ENCODE data around the gene TOM1L1. TPM values are rescaled to one million over a fixed set of nuclear protein-coding genes. Genes with fewer than 3 reads are reported as not detected.

TOM1L1 gene
- total and polyA plus RNA-seq, 9 donors: 5.8 to 33.0 (median 8.9) TPM

DNA sequence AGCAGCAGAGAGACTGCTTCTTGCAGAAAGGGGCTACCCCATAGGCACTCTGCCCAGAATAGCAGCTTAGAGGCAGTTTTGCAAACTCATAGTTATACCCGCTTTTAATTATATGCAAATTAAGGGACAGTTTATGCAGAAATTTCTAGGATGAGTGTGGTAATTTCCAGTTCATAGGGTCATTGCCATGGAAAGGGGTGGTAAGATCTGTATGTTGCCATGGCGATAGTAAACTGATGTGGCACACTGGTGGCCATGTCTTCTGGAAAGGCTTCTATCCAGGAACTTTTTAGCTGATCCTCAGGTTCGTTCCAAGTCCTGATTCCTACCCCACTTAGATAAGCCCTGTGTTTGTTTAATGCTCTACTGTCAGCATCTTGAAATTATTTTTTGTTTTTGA, 74.1 kb downstream of the TOM1L1 start:
- no peaks in the 10 kb centered on the region for H3K36me3 ChIP-seq
- H3K4me1 ChIP-seq (ENCODE audit: insufficient read depth): no peaks in the 10 kb centered on the region
- no peak for TF ChIP-seq EP300 (IDR thresholded peaks at IDR 0.05)
- TF ChIP-seq, protein P1, sequence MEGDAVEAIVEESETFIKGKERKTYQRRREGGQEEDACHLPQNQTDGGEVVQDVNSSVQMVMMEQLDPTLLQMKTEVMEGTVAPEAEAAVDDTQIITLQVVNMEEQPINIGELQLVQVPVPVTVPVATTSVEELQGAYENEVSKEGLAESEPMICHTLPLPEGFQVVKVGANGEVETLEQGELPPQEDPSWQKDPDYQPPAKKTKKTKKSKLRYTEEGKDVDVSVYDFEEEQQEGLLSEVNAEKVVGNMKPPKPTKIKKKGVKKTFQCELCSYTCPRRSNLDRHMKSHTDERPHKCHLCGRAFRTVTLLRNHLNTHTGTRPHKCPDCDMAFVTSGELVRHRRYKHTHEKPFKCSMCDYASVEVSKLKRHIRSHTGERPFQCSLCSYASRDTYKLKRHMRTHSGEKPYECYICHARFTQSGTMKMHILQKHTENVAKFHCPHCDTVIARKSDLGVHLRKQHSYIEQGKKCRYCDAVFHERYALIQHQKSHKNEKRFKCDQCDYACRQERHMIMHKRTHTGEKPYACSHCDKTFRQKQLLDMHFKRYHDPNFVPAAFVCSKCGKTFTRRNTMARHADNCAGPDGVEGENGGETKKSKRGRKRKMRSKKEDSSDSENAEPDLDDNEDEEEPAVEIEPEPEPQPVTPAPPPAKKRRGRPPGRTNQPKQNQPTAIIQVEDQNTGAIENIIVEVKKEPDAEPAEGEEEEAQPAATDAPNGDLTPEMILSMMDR (IDR thresholded peaks at IDR 0.05): no peak
- TF ChIP-seq POLR2A (IDR thresholded peaks at IDR 0.05): no peak
- no peaks in the 10 kb centered on the region for H3K9me3 ChIP-seq
- H3K27me3 ChIP-seq: no peaks in the 10 kb centered on the region
- 88 to 90% (median 89%) methylated on average over 3 of the region's 3 CpGs for whole genome bisulfite sequencing, 3 donors
- H3K4me3 ChIP-seq: no peak overlapping the region
- intact Hi-C loops (cut with DNase I): no loop called here
- DNase-seq: no peak
- no peak overlapping the region for H3K27ac ChIP-seq

DNA sequence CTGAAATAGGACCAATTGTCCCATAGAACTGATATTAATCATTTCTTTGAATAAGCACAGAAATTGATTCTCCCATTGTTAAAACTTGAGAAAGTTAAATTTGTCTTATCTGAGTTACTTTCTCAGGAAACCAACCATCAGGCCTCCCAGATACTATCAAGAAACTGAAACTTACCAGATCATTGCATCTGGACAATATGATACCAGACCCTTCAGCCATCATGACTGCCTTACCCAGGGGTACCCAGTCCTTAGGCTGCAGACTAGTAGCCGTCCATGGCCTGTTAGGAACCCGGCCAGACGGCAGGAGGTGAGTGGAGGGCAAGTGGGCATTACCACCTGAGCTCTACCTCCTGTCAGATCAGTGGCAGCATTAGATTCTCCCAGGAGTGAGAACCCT, 75.7 kb downstream of the TOM1L1 start:
- Histone ChIP-seq H3K27me3 (no peaks in the 10 kb centered on the region), H3K9me3 (no peaks in the 10 kb centered on the region), H3K27ac (no peak overlapping the region), H3K4me1 (ENCODE audit: insufficient read depth) (no peaks in the 10 kb centered on the region), H3K4me3 (no peak overlapping the region), H3K36me3 (no peaks in the 10 kb centered on the region)
- no peak for TF ChIP-seq POLR2A (IDR thresholded peaks at IDR 0.05)
- TF ChIP-seq EP300 (IDR thresholded peaks at IDR 0.05): no peak
- no peak for DNase-seq
- intact Hi-C loops (cut with DNase I): no loop called here
- WGBS, 3 donors: 94 to 98% (median 96%) methylated on average over 3 of the region's 3 CpGs

DNA sequence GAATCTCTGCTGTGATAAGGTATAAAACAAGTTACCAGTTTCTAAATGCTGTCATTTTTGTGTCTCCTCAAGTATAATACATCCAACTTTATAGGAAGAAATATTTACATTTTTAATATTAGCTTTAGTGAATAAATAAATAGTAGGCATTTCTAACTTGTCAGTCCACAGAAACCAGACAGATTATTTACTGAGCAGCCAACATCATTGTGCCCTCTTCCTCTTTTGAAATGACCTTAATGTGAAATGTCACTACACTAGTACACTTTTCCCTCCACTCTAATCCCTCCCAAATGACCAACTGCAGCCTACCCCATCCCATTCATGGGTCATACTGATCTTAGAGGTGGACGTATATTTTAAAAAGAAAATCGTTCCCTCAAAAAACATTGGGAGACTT, 77.1 kb downstream of the TOM1L1 start:
- 87 to 91% (median 89%) methylated on average over 2 of the region's 2 CpGs for WGBS, 3 donors
- Histone ChIP-seq H3K4me1 (ENCODE audit: insufficient read depth) (no peaks in the 10 kb centered on the region), H3K4me3 (no peak overlapping the region), H3K27me3 (no peaks in the 10 kb centered on the region), H3K27ac (no peak overlapping the region), H3K36me3 (no peaks in the 10 kb centered on the region), H3K9me3 (no peaks in the 10 kb centered on the region)
- TF ChIP-seq, protein P1 (IDR thresholded peaks at IDR 0.05): no peak
- TF ChIP-seq EP300 (IDR thresholded peaks at IDR 0.05) (no peak), POLR2A (IDR thresholded peaks at IDR 0.05) (no peak)
- no peak for DNase-seq
- intact Hi-C loops (cut with DNase I): no loop called here

DNA sequence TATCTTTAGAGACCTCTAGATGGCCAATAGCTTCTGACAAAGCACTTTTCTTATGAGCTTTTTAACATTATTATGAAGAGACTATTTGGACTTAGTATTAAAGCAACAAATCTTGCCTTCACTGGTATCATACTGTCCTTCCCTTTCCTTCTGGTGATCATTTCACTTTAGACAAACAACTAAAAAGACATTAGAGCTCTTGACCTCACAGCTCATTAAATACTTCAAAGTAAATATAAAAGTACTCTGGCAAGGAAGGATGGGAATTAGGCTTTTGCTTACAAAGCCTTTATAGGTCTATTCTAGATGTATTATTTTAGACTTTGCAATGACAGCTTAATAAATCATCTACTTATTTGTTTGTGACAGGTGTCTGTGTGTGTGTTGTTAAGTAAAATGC, 79.0 kb downstream of the TOM1L1 start:
- no peak for DNase-seq
- Histone ChIP-seq H3K4me3 (no peak overlapping the region), H3K9me3 (no peaks in the 10 kb centered on the region), H3K27ac (no peak overlapping the region), H3K27me3 (no peaks in the 10 kb centered on the region), H3K36me3 (no peaks in the 10 kb centered on the region), H3K4me1 (ENCODE audit: insufficient read depth) (peaks cover 2% of the 10 kb centered on the region)
- intact Hi-C loops (cut with DNase I): no loop called here
- TF ChIP-seq POLR2A (IDR thresholded peaks at IDR 0.05): no peak
- TF ChIP-seq EP300 (IDR thresholded peaks at IDR 0.05): no peak
- TF ChIP-seq, protein P1 (IDR thresholded peaks at IDR 0.05): no peak

DNA sequence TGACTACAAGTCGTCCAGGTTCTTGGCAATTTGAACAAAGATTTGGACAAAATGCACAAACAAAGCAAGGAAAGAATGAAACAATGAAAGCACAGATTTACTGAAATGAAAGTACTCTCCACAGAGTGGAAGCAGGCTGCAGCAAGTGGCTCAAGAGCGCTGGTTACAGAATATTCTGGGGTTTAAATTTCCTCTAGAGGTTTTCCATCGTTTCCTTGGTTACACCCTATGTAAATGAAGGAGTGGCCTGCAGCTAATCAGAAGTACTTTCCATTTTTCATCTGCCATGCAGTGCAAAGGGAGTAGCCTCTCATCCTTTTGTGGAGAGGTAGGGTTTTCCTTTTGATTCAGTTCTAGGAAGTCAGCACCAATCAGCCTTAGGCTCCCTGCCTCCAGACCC, 79.7 kb downstream of the TOM1L1 start:
- no peak for DNase-seq
- no peak for TF ChIP-seq EP300 (IDR thresholded peaks at IDR 0.05)
- TF ChIP-seq, protein P1 (IDR thresholded peaks at IDR 0.05): no peak
- TF ChIP-seq POLR2A (IDR thresholded peaks at IDR 0.05): no peak
- H3K4me3 ChIP-seq: no peak overlapping the region
- 56 to 90% (median 80%) methylated on average over 3 of the region's 3 CpGs for WGBS, 3 donors
- H3K9me3 ChIP-seq: no peaks in the 10 kb centered on the region
- H3K4me1 ChIP-seq (ENCODE audit: insufficient read depth): peaks cover 2% of the 10 kb centered on the region
- intact Hi-C loops (cut with DNase I): no loop called here
- no peak overlapping the region for H3K27ac ChIP-seq
- no peaks in the 10 kb centered on the region for H3K36me3 ChIP-seq
- no peaks in the 10 kb centered on the region for H3K27me3 ChIP-seq
